GM12874 (cell line): ENCODE results near the gene OLIG2.

Experiments
- CTCF ChIP-seq: IDR thresholded peaks from 2 replicates; pipeline ENCODE4 v1.5.1; 2011; ENCODE audit warnings: low read depth, mild to moderate bottlenecking, control low read depth, low read length, moderate library complexity; ENCODE audit not compliant: insufficient read depth

Gene OLIG2

GRCh38 chr21:33029385-33029921, 3.7 kb downstream of the OLIG2 start:
- no peak for TF ChIP-seq CTCF

- no peak for TF ChIP-seq CTCF
Measured at GRCh38 chr21:33029975-33030461, 4.3 kb downstream of the OLIG2 start.

GRCh38 chr21:33030633-33031032, 4.9 kb downstream of the OLIG2 start:
- no peak for TF ChIP-seq CTCF

GRCh38 chr21:33031152-33031911, 5.6 kb downstream of the OLIG2 start:
- no peak for TF ChIP-seq CTCF

GRCh38 chr21:33032434-33033047, 6.8 kb downstream of the OLIG2 start:
- TF ChIP-seq CTCF = no peak

- no peak for TF ChIP-seq CTCF
Measured at GRCh38 chr21:33033094-33033951, 7.6 kb downstream of the OLIG2 start.

GRCh38 chr21:33033961-33034413, 8.3 kb downstream of the OLIG2 start:
- TF ChIP-seq CTCF = no peak
